Activated CD8-positive, alpha-beta T cell treated with anti-CD3 and anti-CD28 coated beads, Interleukin-2, amount 10 ng/mL, durations not matched to agents 7 days and 5 days (primary cell): ENCODE data around the gene WNK1. TPM values are rescaled to one million over a fixed set of nuclear protein-coding genes. Genes with fewer than 3 reads are reported as not detected.
A peak's percentile ranks its signal among the peaks of the same experiment; 100 is the strongest.

Experiments used
- ATAC-seq: fragments of 150-1000 bp; cut with Tn5 transposase; one replicate; pipeline ENCODE4 v1.10.0; 2021; ENCODE audit warnings: moderate library complexity
- CTCF ChIA-PET: fragments of 350-600 bp; sonication (Branson Sonifier 250); formaldehyde crosslinking; loops from one replicate; lab custom pipeline; 2021; ENCODE audit warnings: antibody characterized with exemption; lab: Charles Lee
- POLR2A ChIA-PET: fragments of 350-600 bp; sonication (Branson Sonifier 250); formaldehyde crosslinking; loops from one replicate; lab custom pipeline; 2021; ENCODE audit warnings: antibody characterized with exemption; lab: Charles Lee
- DNase-seq: peaks from one replicate; pipeline ENCODE4 v3.0.0-alpha.2; 2020
- H3K27ac Mint-ChIP-seq: one replicate; pipeline ENCODE4 v1.8.0; 2021; ENCODE audit warnings: mild to moderate bottlenecking, mixed read lengths
- H3K27me3 Mint-ChIP-seq: one replicate; pipeline ENCODE4 v1.8.0; 2021; ENCODE audit warnings: low read depth, mixed read lengths
- H3K36me3 Mint-ChIP-seq: one replicate; pipeline ENCODE4 v1.8.0; 2021; ENCODE audit warnings: low read depth, mixed read lengths
- H3K4me1 Mint-ChIP-seq: one replicate; pipeline ENCODE4 v1.8.0; 2021; ENCODE audit warnings: low read depth, mixed read lengths
- H3K4me3 Mint-ChIP-seq: one replicate; pipeline ENCODE4 v1.8.0; 2021; ENCODE audit warnings: mild to moderate bottlenecking, mixed read lengths
- H3K9me3 Mint-ChIP-seq: one replicate; pipeline ENCODE4 v1.8.0; 2022; ENCODE audit warnings: mixed read lengths; ENCODE audit not compliant: insufficient read depth
- total RNA-seq, 2 experiments: library from RNA; stranded (reverse); gene quantifications; one replicate each; pipeline ENCODE4 v1.2.3, GENCODE V29; 2021

The WNK1 gene
- total RNA-seq, 2 experiments from 2014 or later: 203 to 204 TPM

GRCh38 chr12:873954-874353 lies 121.6 kb downstream of the WNK1 start:
- no peaks in the 10 kb centered on the region for H3K9me3 Mint-ChIP-seq
- no peak for DNase-seq

GRCh38 chr12:879641-880040 lies 127.3 kb downstream of the WNK1 start:
- H3K4me3 Mint-ChIP-seq: no peak overlapping the region
- ATAC-seq (no peak), DNase-seq (no peak)
- H3K36me3 Mint-ChIP-seq: peaks cover 60% of the 10 kb centered on the region
- no peaks in the 10 kb centered on the region for H3K9me3 Mint-ChIP-seq
- no peaks in the 10 kb centered on the region for H3K27me3 Mint-ChIP-seq
- POLR2A ChIA-PET: no interaction called here
- CTCF ChIA-PET: no interaction called here
- peak overlapping the region; percentile 1 for H3K27ac Mint-ChIP-seq
- no peaks in the 10 kb centered on the region for H3K4me1 Mint-ChIP-seq

More at GRCh38 chr12:873954-874353, 121.6 kb downstream of the WNK1 start:
- Mint-ChIP-seq H3K27me3 (no peaks in the 10 kb centered on the region), H3K4me1 (peaks cover 22% of the 10 kb centered on the region), H3K27ac (no peak overlapping the region), H3K4me3 (no peak overlapping the region), H3K36me3 (peaks cover 31% of the 10 kb centered on the region)
- POLR2A ChIA-PET: no interaction called here
- ATAC-seq: no peak
- CTCF ChIA-PET: interaction anchor here (0.8 to 1.3 kb wide), 5 partner anchors 11 to 709 kb away, joined by 3 to 4 read pairs (median 3); no protein-coding TSS in a partner anchor

- Mint-ChIP-seq H3K9me3 (no peaks in the 10 kb centered on the region), H3K27ac (no peak overlapping the region), H3K36me3 (peaks cover 67% of the 10 kb centered on the region), H3K4me1 (no peaks in the 10 kb centered on the region), H3K4me3 (no peak overlapping the region), H3K27me3 (no peaks in the 10 kb centered on the region)
- POLR2A ChIA-PET: no interaction called here
- CTCF ChIA-PET: no interaction called here
- ATAC-seq: no peak
- no peak for DNase-seq
Observed at GRCh38 chr12:880656-881055, 128.3 kb downstream of the WNK1 start.

GRCh38 chr12:884746-885414 lies 132.5 kb downstream of the WNK1 start:
- H3K4me3 Mint-ChIP-seq: no peak overlapping the region
- POLR2A ChIA-PET: interaction anchor here (0.5 kb wide), 1 partner anchor 167 kb away, joined by 3 read pairs; no protein-coding TSS in a partner anchor
- CTCF ChIA-PET: interaction anchor here (1.4 to 1.5 kb wide), 2 partner anchors 12 to 68 kb away, joined by 3 to 5 read pairs; no protein-coding TSS in a partner anchor
- peaks cover 82% of the 10 kb centered on the region for H3K36me3 Mint-ChIP-seq
- no peaks in the 10 kb centered on the region for H3K27me3 Mint-ChIP-seq
- DNase-seq (no peak), ATAC-seq (no peak)
- no peaks in the 10 kb centered on the region for H3K4me1 Mint-ChIP-seq
- H3K9me3 Mint-ChIP-seq: no peaks in the 10 kb centered on the region
- H3K27ac Mint-ChIP-seq: no peak overlapping the region

- Mint-ChIP-seq H3K9me3 (no peaks in the 10 kb centered on the region), H3K27ac (peak overlapping the region; percentile 9), H3K36me3 (peaks cover 80% of the 10 kb centered on the region), H3K4me3 (no peak overlapping the region), H3K27me3 (no peaks in the 10 kb centered on the region), H3K4me1 (no peaks in the 10 kb centered on the region)
- ATAC-seq (no peak), DNase-seq (no peak)
- ChIA-PET POLR2A (interaction anchor here (0.6 kb wide), 1 partner anchor 26 kb away, joined by 3 read pairs; no protein-coding TSS in a partner anchor), CTCF (interaction anchor here (1.4 to 1.5 kb wide), 2 partner anchors 12 to 69 kb away, joined by 3 to 5 read pairs; no protein-coding TSS in a partner anchor)
Observed at GRCh38 chr12:885701-886100, 133.3 kb downstream of the WNK1 start.

- no peak for DNase-seq
- no peak for ATAC-seq
- ChIA-PET CTCF (interaction anchor here (1.1 to 1.5 kb wide), 3 partner anchors 13 to 207 kb away, joined by 3 to 5 read pairs (median 4); no protein-coding TSS in a partner anchor), POLR2A (no interaction called here)
- no peaks in the 10 kb centered on the region for H3K9me3 Mint-ChIP-seq
- no peaks in the 10 kb centered on the region for H3K27me3 Mint-ChIP-seq
- H3K4me1 Mint-ChIP-seq: no peaks in the 10 kb centered on the region
- no peak overlapping the region for H3K27ac Mint-ChIP-seq
- peaks cover 77% of the 10 kb centered on the region for H3K36me3 Mint-ChIP-seq
- no peak overlapping the region for H3K4me3 Mint-ChIP-seq
Observed at GRCh38 chr12:886206-886605, 133.8 kb downstream of the WNK1 start.

GRCh38 chr12:894226-894625 lies 141.8 kb downstream of the WNK1 start:
- no peak overlapping the region for H3K4me3 Mint-ChIP-seq
- no peaks in the 10 kb centered on the region for H3K4me1 Mint-ChIP-seq
- ChIA-PET POLR2A (no interaction called here), CTCF (interaction anchor here (1.4 to 1.6 kb wide), 2 partner anchors 34 to 199 kb away, joined by 3 to 5 read pairs; no protein-coding TSS in a partner anchor)
- no peaks in the 10 kb centered on the region for H3K9me3 Mint-ChIP-seq
- ATAC-seq (no peak), DNase-seq (no peak)
- no peak overlapping the region for H3K27ac Mint-ChIP-seq
- H3K36me3 Mint-ChIP-seq: peaks cover 52% of the 10 kb centered on the region
- H3K27me3 Mint-ChIP-seq: no peaks in the 10 kb centered on the region

- no peak overlapping the region for H3K27ac Mint-ChIP-seq
- no peaks in the 10 kb centered on the region for H3K27me3 Mint-ChIP-seq
- DNase-seq: no peak
- H3K4me3 Mint-ChIP-seq: no peak overlapping the region
- ATAC-seq: no peak
- CTCF ChIA-PET: no interaction called here
- POLR2A ChIA-PET: no interaction called here
- no peaks in the 10 kb centered on the region for H3K4me1 Mint-ChIP-seq
- peaks cover 53% of the 10 kb centered on the region for H3K36me3 Mint-ChIP-seq
- no peaks in the 10 kb centered on the region for H3K9me3 Mint-ChIP-seq
Observed at GRCh38 chr12:896031-896430, 143.7 kb downstream of the WNK1 start.

GRCh38 chr12:897386-897785 lies 145.0 kb downstream of the WNK1 start:
- no peaks in the 10 kb centered on the region for H3K9me3 Mint-ChIP-seq
- H3K36me3 Mint-ChIP-seq: peaks cover 60% of the 10 kb centered on the region
- ChIA-PET CTCF (interaction anchor here (1.3 to 1.8 kb wide), 2 partner anchors 8 to 327 kb away, joined by 4 to 7 read pairs; no protein-coding TSS in a partner anchor), POLR2A (no interaction called here)
- no peaks in the 10 kb centered on the region for H3K27me3 Mint-ChIP-seq
- ATAC-seq: no peak
- H3K4me1 Mint-ChIP-seq: peaks cover 3% of the 10 kb centered on the region
- H3K4me3 Mint-ChIP-seq: no peak overlapping the region
- no peak overlapping the region for H3K27ac Mint-ChIP-seq
- DNase-seq: no peak

GRCh38 chr12:902581-902980 lies 150.2 kb downstream of the WNK1 start:
- Mint-ChIP-seq H3K4me1 (peaks cover 42% of the 10 kb centered on the region), H3K27ac (no peak overlapping the region), H3K27me3 (no peaks in the 10 kb centered on the region), H3K4me3 (no peak overlapping the region), H3K9me3 (no peaks in the 10 kb centered on the region), H3K36me3 (peaks cover 76% of the 10 kb centered on the region)
- POLR2A ChIA-PET: no interaction called here
- CTCF ChIA-PET: no interaction called here
- no peak for ATAC-seq
- DNase-seq: no peak

- no peak for ATAC-seq
- peaks cover 77% of the 10 kb centered on the region for H3K36me3 Mint-ChIP-seq
- H3K9me3 Mint-ChIP-seq: no peaks in the 10 kb centered on the region
- H3K27ac Mint-ChIP-seq: peak overlapping the region; percentile 21
- CTCF ChIA-PET: no interaction called here
- POLR2A ChIA-PET: no interaction called here
- no peak overlapping the region for H3K4me3 Mint-ChIP-seq
- H3K27me3 Mint-ChIP-seq: no peaks in the 10 kb centered on the region
- peaks cover 42% of the 10 kb centered on the region for H3K4me1 Mint-ChIP-seq
- DNase-seq: no peak
Observed at GRCh38 chr12:903055-903454, 150.7 kb downstream of the WNK1 start.

GRCh38 chr12:904010-904414 lies 151.6 kb downstream of the WNK1 start:
- H3K4me1 Mint-ChIP-seq: peaks cover 42% of the 10 kb centered on the region
- CTCF ChIA-PET: interaction anchor here (2.2 kb wide), 1 partner anchor 13 kb away, joined by 6 read pairs; no protein-coding TSS in a partner anchor
- no peaks in the 10 kb centered on the region for H3K9me3 Mint-ChIP-seq

More at GRCh38 chr12:904010-904414, 151.6 kb downstream of the WNK1 start:
- peaks cover 77% of the 10 kb centered on the region for H3K36me3 Mint-ChIP-seq
- peak overlapping the region; percentile 34 for H3K27ac Mint-ChIP-seq
- H3K27me3 Mint-ChIP-seq: no peaks in the 10 kb centered on the region
- no peak for DNase-seq
- POLR2A ChIA-PET: no interaction called here
- H3K4me3 Mint-ChIP-seq: no peak overlapping the region
- no peak for ATAC-seq
